ENCODE measurements around the gene CDC23. TPM values are rescaled to one million over a fixed set of nuclear protein-coding genes. Genes with fewer than 3 reads are reported as not detected.
A peak's percentile ranks its signal among the peaks of the same experiment; 100 is the strongest.

Gene CDC23
- total and polyA plus RNA-seq, 2 of the 8 experiments (the other 6 are each of a cell fraction or from before 2014, with no cell fraction given): 32.6 to 45.7 TPM

DNA sequence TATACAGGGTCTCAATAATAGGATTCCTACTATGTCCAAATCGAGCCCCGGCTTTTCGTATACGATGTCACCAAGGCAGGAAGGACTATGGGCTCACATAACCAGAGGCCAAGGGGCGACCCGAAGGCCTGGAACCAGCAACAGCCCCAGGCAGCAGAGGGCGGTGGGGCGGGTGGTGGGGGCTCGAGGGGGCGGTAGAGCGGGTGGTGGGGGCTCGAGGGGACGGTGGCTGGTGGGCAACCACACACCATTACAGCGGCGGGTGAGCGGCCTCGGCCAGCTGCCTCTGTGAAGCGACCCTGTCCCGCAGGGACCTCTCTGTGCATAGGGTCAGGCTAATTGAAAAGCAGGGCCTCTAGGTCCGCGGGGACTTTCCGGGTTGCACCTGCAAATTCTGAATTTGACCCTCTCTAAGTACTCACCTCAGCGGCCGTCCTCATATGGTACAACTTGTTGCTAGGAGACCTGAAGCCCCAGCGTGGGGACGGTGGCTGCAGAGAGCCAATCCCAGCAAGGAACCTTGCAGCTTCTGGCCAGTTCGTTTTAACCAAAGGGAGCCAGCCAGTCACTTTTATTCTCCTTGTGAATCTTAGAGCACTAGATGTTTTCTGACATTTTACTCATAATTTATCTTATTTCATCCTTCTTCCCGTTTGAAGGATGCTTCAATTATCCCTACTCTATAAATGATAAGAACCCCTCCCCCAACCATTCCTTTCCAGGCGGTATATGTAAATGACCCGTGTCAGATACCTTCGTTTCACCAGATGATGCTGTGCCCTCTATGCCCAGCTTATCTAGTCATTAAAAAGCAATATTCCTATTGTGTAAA is 74.0 kb downstream of the CDC23 start, which contains the start of gene NME5 (continued):
- TF ChIP-seq CBX5 (IDR thresholded peaks at IDR 0.05; ENCODE audit: low read depth, low read length) (no peak), SP4 (IDR thresholded peaks at IDR 0.05; ENCODE audit: low read length) (no peak), KDM4A (IDR thresholded peaks at IDR 0.05; ENCODE audit: low read depth, low read length, severe bottlenecking) (peak; percentile 32), CEBPB (IDR thresholded peaks at IDR 0.05; ENCODE audit: low read depth, low read length) (no peak), CREB1 (IDR thresholded peaks at IDR 0.05) (no peak), KDM1A (IDR thresholded peaks at IDR 0.05; ENCODE audit: borderline replicate concordance, low read length) (no peak), SIX5 (IDR thresholded peaks at IDR 0.05; ENCODE audit: low read depth, low read length) (no peak), RFX5 (IDR thresholded peaks at IDR 0.05; ENCODE audit: borderline replicate concordance, low read depth, low read length) (no peak), BRCA1 (IDR thresholded peaks at IDR 0.05; ENCODE audit: low read depth, low read length) (no peak), RBBP5 (IDR thresholded peaks at IDR 0.05; ENCODE audit: borderline replicate concordance, low read depth, low read length) (no peak)
- TF ChIP-seq, protein P1, sequence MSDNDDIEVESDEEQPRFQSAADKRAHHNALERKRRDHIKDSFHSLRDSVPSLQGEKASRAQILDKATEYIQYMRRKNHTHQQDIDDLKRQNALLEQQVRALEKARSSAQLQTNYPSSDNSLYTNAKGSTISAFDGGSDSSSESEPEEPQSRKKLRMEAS (IDR thresholded peaks at IDR 0.05): peak; percentile 9; the same call in 1 of the 2 replicates
